ENCODE measurements around the gene RFWD3. TPM values are rescaled to one million over a fixed set of nuclear protein-coding genes. Genes with fewer than 3 reads are reported as not detected.

RFWD3 gene
- total RNA-seq, 4 donors from 2014 or later: 22.6 to 31.1 (median 29.8) TPM

GRCh38 chr16:74606521-74607309, 60.0 kb downstream of the RFWD3 start, which contains the start of gene GLG1:
Gene GLG1 (minus strand): TSS chr16:74607114. CDS start chr16:74607094, 20 bp downstream.
- H3K4me3 ChIP-seq: peak within 1 kb of the TSS; percentile 97
- no peaks in the 10 kb centered on the region for H3K36me3 ChIP-seq
- H3K4me1 ChIP-seq: peaks cover 33% of the 10 kb centered on the region
- peak; percentile 82 to 94 (median 93) for TF ChIP-seq POLR2AphosphoS5 (IDR thresholded peaks at IDR 0.05)
- peak; percentile 56 to 85 for TF ChIP-seq POLR2A (IDR thresholded peaks at IDR 0.05)
- no peak for TF ChIP-seq EP300 (IDR thresholded peaks at IDR 0.05)
- WGBS: 2% methylated on average over 26 of the region's 77 CpGs
- H3K27ac ChIP-seq: peak within 1 kb of the TSS; percentile 96
- DNase-seq (ENCODE audit: low spot score in 2 of 2): peak; percentile 93
- H3K9me3 ChIP-seq: no peaks in the 10 kb centered on the region
- no peaks in the 10 kb centered on the region for H3K27me3 ChIP-seq

- H3K27me3 ChIP-seq: no peaks in the 10 kb centered on the region
- WGBS: 3% methylated on average over 17 of the region's 17 CpGs
These were observed 60.7 kb downstream of the RFWD3 start for GRCh38 chr16:74605746-74606520.

GRCh38 chr16:74605332-74605731, 61.3 kb downstream of the RFWD3 start:
- peaks cover 42% of the 10 kb centered on the region for H3K4me1 ChIP-seq
- no peaks in the 10 kb centered on the region for H3K27me3 ChIP-seq
- TF ChIP-seq POLR2AphosphoS5 (IDR thresholded peaks at IDR 0.05): no peak
- no peak for TF ChIP-seq POLR2A (IDR thresholded peaks at IDR 0.05)
- no peak for TF ChIP-seq CTCF (IDR thresholded peaks at IDR 0.05)
- TF ChIP-seq EP300 (IDR thresholded peaks at IDR 0.05): no peak
- DNase-seq (ENCODE audit: low spot score in 2 of 2): no peak
- H3K9me3 ChIP-seq: no peaks in the 10 kb centered on the region
- H3K27ac ChIP-seq: no peak overlapping the region
- peak overlapping the region; percentile 97 for H3K4me3 ChIP-seq
- WGBS: 36% methylated on average over 6 of the region's 6 CpGs
- H3K36me3 ChIP-seq: no peaks in the 10 kb centered on the region

More at GRCh38 chr16:74605746-74606520, 60.7 kb downstream of the RFWD3 start:
- H3K4me1 ChIP-seq: peaks cover 39% of the 10 kb centered on the region
- no peaks in the 10 kb centered on the region for H3K9me3 ChIP-seq
- DNase-seq (ENCODE audit: low spot score in 2 of 2): no peak
- H3K36me3 ChIP-seq: no peaks in the 10 kb centered on the region
- H3K27ac ChIP-seq: peak overlapping the region; percentile 96
- H3K4me3 ChIP-seq: peak overlapping the region; percentile 97
- no peak for TF ChIP-seq EP300 (IDR thresholded peaks at IDR 0.05)
- TF ChIP-seq POLR2AphosphoS5 (IDR thresholded peaks at IDR 0.05): no peak
- no peak for TF ChIP-seq CTCF (IDR thresholded peaks at IDR 0.05)
- TF ChIP-seq POLR2A (IDR thresholded peaks at IDR 0.05): no peak

- Histone ChIP-seq H3K36me3 (no peaks in the 10 kb centered on the region), H3K27ac (no peak overlapping the region), H3K9me3 (no peaks in the 10 kb centered on the region), H3K4me3 (no peak overlapping the region), H3K4me1 (peaks cover 42% of the 10 kb centered on the region), H3K27me3 (no peaks in the 10 kb centered on the region)
- WGBS: 59% methylated on average over 4 of the region's 4 CpGs
- TF ChIP-seq POLR2A (IDR thresholded peaks at IDR 0.05): no peak
- DNase-seq (ENCODE audit: low spot score in 2 of 2): no peak
These were observed 62.8 kb downstream of the RFWD3 start for GRCh38 chr16:74603848-74604247.

- Histone ChIP-seq H3K4me1 (peaks cover 33% of the 10 kb centered on the region), H3K27ac (no peak overlapping the region)
These were observed 65.4 kb downstream of the RFWD3 start for GRCh38 chr16:74601126-74601871.

More at GRCh38 chr16:74601126-74601871, 65.4 kb downstream of the RFWD3 start:
- no peaks in the 10 kb centered on the region for H3K27me3 ChIP-seq
- H3K9me3 ChIP-seq: no peaks in the 10 kb centered on the region
- H3K36me3 ChIP-seq: no peaks in the 10 kb centered on the region
- no peak for DNase-seq (ENCODE audit: low spot score in 2 of 2)
- no peak overlapping the region for H3K4me3 ChIP-seq
- no peak for TF ChIP-seq CTCF (IDR thresholded peaks at IDR 0.05)
- 45% methylated on average over 9 of the region's 9 CpGs for WGBS
